K562 (cell line): ENCODE results near the gene LUC7L. TPM values are rescaled to one million over a fixed set of nuclear protein-coding genes. Genes with fewer than 3 reads are reported as not detected.
A peak's percentile ranks its signal among the peaks of the same experiment; 100 is the strongest.

Experiments
- ARNT ChIP-seq, 2 experiments: fragments of 450-650 bp; IDR thresholded peaks; 2 replicates each; pipeline ENCODE4 v1.6.1; 2016; ENCODE audit warnings: mild to moderate bottlenecking in 1 of 2
- CTBP1 ChIP-seq: fragments of 450-650 bp; IDR thresholded peaks from 2 replicates; pipeline ENCODE4 v1.6.1; 2016; ENCODE audit warnings: borderline replicate concordance
- EP300 ChIP-seq: IDR thresholded peaks from 2 replicates; pipeline ENCODE4 v1.6.1; 2012; ENCODE audit warnings: low read length, improper control_type of control experiment
- ILF3 ChIP-seq: fragments of 450-650 bp; IDR thresholded peaks from 2 replicates; pipeline ENCODE4 v1.6.1; 2018; ENCODE audit warnings: antibody characterized with exemption, mild to moderate bottlenecking, moderate library complexity, borderline replicate concordance
- KLF6 ChIP-seq: fragments of 250-450 bp; sonication (Bioruptor Pico); IDR thresholded peaks from 2 replicates; pipeline ENCODE4 v1.4.0; 2020; ENCODE audit warnings: mild to moderate bottlenecking, moderate library complexity, borderline replicate concordance
- XRCC4 ChIP-seq: IDR thresholded peaks from one replicate; pipeline ENCODE4 v1.6.1; 2011; ENCODE audit not compliant: insufficient read depth, insufficient read length; ENCODE audit errors: extremely low read depth
- ZNF583 ChIP-seq: fragments of 250-450 bp; sonication (Bioruptor Pico); IDR thresholded peaks from 2 replicates; pipeline ENCODE4 v1.4.0; 2020
- polyA plus RNA-seq, 8 experiments: library from polyadenylated mRNA; depleted of rRNA in 4 of 8; stranded (reverse) in 5 of 8; unstranded in 3 of 8; fragments of >200 nt; fragmentation: Nextera tagmentation in 2 of 8; fragmentation: Illumina TruSeq in 1 of 8; extraction: Ambion mirVana in 2 of 8; extraction: Trizol in 1 of 8; gene quantifications; 2 replicates each; pipeline versions ENCODE4 v1.2.1 to v1.2.3, GENCODE V29; 2011 to 2014; ENCODE audit warnings: inconsistent platforms in 1 of 8, missing spikeins in 1 of 8
- total RNA-seq, 7 experiments: library from RNA; depleted of rRNA in 6 of 7; stranded (reverse); fragments of >200 nt in 6 of 7; fragmentation: Illumina TruSeq in 2 of 7; extraction: Trizol in 2 of 7; gene quantifications; 2 replicates each; pipeline versions ENCODE4 v1.2.1 to v1.2.3, GENCODE V29; 2011 to 2021; ENCODE audit warnings: low replicate concordance in 1 of 7
- TF ChIP-seq, protein P1 (sequence below), 2 experiments: fragments of 250-450 bp in 1 of 2; fragments of 450-650 bp in 1 of 2; sonication (Bioruptor Pico) in 1 of 2; IDR thresholded peaks; 2 replicates each; pipeline versions ENCODE4 v1.6.1 to v1.8.0; 2016 to 2021; ENCODE audit warnings: mild to moderate bottlenecking in 2 of 2, moderate library complexity in 2 of 2, missing compliant biosample characterization in 1 of 2, missing genetic modification characterization in 1 of 2
- TF ChIP-seq, protein P2 (sequence below): fragments of 450-650 bp; formaldehyde crosslinking; IDR thresholded peaks from 2 replicates; pipeline ENCODE4 v1.4.0; 2020; ENCODE audit warnings: mild to moderate bottlenecking, moderate library complexity
- TF ChIP-seq, protein P3 (sequence below): sonication (generic); formaldehyde crosslinking; IDR thresholded peaks from 2 replicates; pipeline ENCODE4 v1.4.0; 2020; ENCODE audit warnings: mild to moderate bottlenecking, missing genetic modification reagents
- TF ChIP-seq, protein P4 (sequence below): fragments of 450-650 bp; IDR thresholded peaks from 2 replicates; pipeline ENCODE4 v1.6.1; 2014; ENCODE audit warnings: low read depth, mild to moderate bottlenecking, moderate library complexity, borderline replicate concordance

Gene LUC7L
- total and polyA plus RNA-seq, 9 of the 15 experiments (the other 6 are each of a cell fraction or from before 2014, with no cell fraction given), result 1.7 to 93.3 (median 59.5) TPM

DNA sequence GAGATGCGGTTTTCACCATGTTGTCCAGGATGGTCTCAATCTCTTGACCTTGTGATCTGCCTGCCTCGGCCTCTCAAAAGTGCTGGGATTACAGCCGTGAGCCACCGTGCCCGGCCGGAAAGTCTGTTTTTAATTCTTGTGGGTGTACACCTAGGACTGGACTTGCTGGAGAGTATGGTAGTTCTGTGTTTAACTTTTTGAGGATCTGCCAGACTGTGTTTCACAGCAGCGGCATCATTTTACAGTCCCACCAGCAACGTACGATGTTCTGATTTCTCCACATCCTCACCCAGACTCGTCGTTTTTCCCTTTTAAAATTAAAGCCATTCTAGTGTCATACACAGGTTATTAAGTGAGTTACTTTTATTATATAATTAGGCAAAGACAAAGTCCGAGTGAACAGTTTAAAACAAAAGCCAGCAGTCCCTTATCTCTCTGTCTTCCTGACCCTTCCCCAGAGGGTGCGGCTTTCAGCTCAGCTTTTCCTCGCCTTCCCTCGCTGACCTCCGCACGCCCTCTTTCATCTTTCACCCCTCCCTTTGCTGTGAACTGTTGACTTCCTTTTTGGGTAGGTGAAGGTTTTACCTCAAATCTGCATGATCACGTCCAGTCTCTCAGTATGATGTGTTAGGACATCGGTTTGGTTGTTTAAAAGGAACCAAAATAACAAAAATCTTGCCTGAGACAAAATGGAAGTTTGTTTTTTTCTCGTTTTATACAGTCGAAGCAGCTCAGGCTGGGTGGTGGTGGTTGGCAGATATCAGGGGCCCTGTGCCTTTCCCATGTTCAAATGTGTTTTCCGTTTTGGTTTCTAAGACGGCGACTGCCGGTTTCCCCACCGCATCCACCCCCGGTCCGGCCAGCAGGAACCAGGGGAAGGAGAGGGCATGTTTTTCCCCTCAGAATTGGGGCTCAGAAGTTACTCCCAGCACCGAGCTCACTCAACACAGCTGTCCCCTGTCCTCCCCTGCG, 23.4 kb upstream of the LUC7L start (continued):
- no peak; the same call in 1 of the 2 replicates for TF ChIP-seq EP300
- TF ChIP-seq, protein P1, sequence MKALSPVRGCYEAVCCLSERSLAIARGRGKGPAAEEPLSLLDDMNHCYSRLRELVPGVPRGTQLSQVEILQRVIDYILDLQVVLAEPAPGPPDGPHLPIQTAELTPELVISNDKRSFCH (CRISPR knock-in tag; IDR thresholded peaks at IDR 0.05), result no peak
- TF ChIP-seq, protein P1 (tag; IDR thresholded peaks at IDR 0.05), result peak; percentile 44; the same call in 1 of the 2 replicates
- TF ChIP-seq, protein P2, sequence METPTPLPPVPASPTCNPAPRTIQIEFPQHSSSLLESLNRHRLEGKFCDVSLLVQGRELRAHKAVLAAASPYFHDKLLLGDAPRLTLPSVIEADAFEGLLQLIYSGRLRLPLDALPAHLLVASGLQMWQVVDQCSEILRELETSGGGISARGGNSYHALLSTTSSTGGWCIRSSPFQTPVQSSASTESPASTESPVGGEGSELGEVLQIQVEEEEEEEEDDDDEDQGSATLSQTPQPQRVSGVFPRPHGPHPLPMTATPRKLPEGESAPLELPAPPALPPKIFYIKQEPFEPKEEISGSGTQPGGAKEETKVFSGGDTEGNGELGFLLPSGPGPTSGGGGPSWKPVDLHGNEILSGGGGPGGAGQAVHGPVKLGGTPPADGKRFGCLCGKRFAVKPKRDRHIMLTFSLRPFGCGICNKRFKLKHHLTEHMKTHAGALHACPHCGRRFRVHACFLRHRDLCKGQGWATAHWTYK (CRISPR knock-in tag), result no peak
- TF ChIP-seq KLF6 (CRISPR knock-in tag), result no peak
- peak in 1 of 2 experiments; percentile 72; a peak in 1 of 4 replicates for TF ChIP-seq ARNT (IDR thresholded peaks at IDR 0.05)
- no peak for TF ChIP-seq ILF3
- no peak for TF ChIP-seq XRCC4
- TF ChIP-seq ZNF583 (CRISPR knock-in tag), result 0 out of 2 replicates have a peak, but pooled peaks have one; percentile 39
- TF ChIP-seq, protein P3, sequence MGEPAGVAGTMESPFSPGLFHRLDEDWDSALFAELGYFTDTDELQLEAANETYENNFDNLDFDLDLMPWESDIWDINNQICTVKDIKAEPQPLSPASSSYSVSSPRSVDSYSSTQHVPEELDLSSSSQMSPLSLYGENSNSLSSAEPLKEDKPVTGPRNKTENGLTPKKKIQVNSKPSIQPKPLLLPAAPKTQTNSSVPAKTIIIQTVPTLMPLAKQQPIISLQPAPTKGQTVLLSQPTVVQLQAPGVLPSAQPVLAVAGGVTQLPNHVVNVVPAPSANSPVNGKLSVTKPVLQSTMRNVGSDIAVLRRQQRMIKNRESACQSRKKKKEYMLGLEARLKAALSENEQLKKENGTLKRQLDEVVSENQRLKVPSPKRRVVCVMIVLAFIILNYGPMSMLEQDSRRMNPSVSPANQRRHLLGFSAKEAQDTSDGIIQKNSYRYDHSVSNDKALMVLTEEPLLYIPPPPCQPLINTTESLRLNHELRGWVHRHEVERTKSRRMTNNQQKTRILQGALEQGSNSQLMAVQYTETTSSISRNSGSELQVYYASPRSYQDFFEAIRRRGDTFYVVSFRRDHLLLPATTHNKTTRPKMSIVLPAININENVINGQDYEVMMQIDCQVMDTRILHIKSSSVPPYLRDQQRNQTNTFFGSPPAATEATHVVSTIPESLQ (CRISPR knock-in tag), result no peak
- TF ChIP-seq, protein P4, sequence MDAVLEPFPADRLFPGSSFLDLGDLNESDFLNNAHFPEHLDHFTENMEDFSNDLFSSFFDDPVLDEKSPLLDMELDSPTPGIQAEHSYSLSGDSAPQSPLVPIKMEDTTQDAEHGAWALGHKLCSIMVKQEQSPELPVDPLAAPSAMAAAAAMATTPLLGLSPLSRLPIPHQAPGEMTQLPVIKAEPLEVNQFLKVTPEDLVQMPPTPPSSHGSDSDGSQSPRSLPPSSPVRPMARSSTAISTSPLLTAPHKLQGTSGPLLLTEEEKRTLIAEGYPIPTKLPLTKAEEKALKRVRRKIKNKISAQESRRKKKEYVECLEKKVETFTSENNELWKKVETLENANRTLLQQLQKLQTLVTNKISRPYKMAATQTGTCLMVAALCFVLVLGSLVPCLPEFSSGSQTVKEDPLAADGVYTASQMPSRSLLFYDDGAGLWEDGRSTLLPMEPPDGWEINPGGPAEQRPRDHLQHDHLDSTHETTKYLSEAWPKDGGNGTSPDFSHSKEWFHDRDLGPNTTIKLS, result no peak
- TF ChIP-seq CTBP1, result peak; percentile 73; the same call in 1 of the 2 replicates
